Astrocyte of the spinal cord (primary cell): ENCODE results near the gene SNAP23.
A peak's percentile ranks its signal among the peaks of the same experiment; 100 is the strongest.

Experiments used
- DNase-seq: peaks from one replicate; pipeline ENCODE4 v3.0.0; 2011; ENCODE audit warnings: low read depth, low spot score
- H3K4me3 ChIP-seq: 2 replicates; pipeline ENCODE4 v1.5.1; 2011; ENCODE audit warnings: low read depth, mild to moderate bottlenecking, low read length, moderate library complexity
- in situ Hi-C: cut with HindIII; loops from 2 replicates; pipeline ENCODE4 v1.10.0; 2017; ENCODE audit warnings: low sequenced_read_pairs
- TF ChIP-seq, protein P1 (sequence below): IDR thresholded peaks from 2 replicates; pipeline ENCODE4 v1.5.1; 2012; ENCODE audit warnings: low read depth, mild to moderate bottlenecking, low read length, inconsistent platforms

Gene SNAP23

DNA sequence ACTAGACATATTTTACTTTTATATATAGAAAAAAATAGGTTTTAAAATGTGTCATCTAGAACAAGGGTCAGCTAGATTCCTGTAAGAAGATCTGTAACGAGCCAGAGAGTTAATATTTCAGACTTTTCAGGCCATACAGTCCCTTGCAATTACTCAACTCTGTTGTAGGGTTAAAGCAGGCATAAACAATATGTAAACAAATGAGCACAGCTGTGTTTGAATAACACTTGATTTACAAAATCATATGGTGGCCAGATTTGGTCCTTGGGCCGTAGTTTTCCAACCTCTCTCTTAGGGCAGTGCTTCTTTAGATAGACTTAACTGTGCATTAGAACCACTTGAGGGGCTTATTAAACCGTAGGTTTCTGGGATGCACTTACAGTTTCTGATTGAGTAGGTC lies 33.5 kb downstream of the SNAP23 start:
- TF ChIP-seq, protein P1, sequence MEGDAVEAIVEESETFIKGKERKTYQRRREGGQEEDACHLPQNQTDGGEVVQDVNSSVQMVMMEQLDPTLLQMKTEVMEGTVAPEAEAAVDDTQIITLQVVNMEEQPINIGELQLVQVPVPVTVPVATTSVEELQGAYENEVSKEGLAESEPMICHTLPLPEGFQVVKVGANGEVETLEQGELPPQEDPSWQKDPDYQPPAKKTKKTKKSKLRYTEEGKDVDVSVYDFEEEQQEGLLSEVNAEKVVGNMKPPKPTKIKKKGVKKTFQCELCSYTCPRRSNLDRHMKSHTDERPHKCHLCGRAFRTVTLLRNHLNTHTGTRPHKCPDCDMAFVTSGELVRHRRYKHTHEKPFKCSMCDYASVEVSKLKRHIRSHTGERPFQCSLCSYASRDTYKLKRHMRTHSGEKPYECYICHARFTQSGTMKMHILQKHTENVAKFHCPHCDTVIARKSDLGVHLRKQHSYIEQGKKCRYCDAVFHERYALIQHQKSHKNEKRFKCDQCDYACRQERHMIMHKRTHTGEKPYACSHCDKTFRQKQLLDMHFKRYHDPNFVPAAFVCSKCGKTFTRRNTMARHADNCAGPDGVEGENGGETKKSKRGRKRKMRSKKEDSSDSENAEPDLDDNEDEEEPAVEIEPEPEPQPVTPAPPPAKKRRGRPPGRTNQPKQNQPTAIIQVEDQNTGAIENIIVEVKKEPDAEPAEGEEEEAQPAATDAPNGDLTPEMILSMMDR = no peak
- H3K4me3 ChIP-seq = no peak overlapping the region
- in situ Hi-C loops = no loop called here
- DNase-seq = no peak

DNA sequence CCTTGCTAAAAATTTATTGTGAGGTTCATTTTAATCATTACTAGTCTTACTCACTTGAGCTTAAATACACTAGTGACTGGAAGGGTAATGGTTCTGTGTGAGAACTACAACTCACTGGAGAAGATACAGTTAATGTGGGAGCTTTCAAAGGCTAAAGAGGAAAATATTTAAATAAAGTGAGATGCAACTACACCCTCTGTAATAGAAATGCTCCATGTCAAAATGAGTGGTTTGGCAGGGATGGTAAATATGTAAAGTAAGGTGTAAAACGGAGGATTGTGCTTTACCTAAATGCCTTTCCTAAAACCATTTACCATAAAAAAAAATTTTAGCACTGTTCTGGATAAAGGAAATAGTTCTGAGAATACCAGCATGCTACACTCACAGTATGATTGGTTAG lies 37.8 kb downstream of the SNAP23 start:
- in situ Hi-C loops = no loop called here
- TF ChIP-seq, protein P1 = no peak

GRCh38 chr15:42544853-42545629 lies 49.6 kb downstream of the SNAP23 start:
- TF ChIP-seq, protein P1 = no peak
- no peak overlapping the region for H3K4me3 ChIP-seq
- in situ Hi-C loops = no loop called here
- DNase-seq = no peak

More for the DNA sequence above, 37.8 kb downstream of the SNAP23 start:
- no peak for DNase-seq
- no peak overlapping the region for H3K4me3 ChIP-seq

GRCh38 chr15:42547918-42548248 lies 52.4 kb downstream of the SNAP23 start:
- DNase-seq = no peak
- TF ChIP-seq, protein P1 = no peak
- peak overlapping the region; percentile 81 for H3K4me3 ChIP-seq
- in situ Hi-C loops = no loop called here

- in situ Hi-C loops = no loop called here
- TF ChIP-seq, protein P1 = no peak
- H3K4me3 ChIP-seq = peak within 1 kb of the TSS; percentile 81
- peak; percentile 82 for DNase-seq
Observed at GRCh38 chr15:42548249-42549031, 53.0 kb downstream of the SNAP23 start, which contains the start of the genes HAUS2 and LRRC57. Gene HAUS2, plus strand, starts transcription at chr15:42548838. Its CDS starts 35 bp downstream, at chr15:42548873. Gene LRRC57, minus strand, starts transcription at chr15:42548793. Its CDS starts 359 bp downstream, at chr15:42548434.

DNA sequence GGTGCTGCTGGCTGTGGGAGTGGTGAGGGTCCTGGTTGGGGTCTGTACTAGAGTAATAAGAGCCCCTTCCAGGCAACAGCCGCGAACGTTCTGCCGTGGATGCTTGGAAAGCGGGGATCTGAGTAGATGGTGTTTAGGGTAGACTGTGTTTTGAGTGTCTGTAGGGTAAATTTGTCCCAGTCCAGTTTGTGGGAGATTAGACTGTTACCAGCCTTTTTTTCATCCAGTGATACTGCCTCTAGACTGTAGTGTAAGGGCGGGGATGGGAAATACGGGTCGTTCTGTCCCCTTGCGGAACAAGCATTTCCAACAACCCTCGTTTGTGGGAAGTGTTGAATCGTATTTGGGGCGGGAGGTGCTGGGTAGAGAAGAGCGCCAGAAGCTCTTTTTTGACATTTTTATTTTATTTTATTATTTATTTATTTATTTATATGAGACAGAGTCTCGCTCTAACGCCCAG lies 53.6 kb downstream of the SNAP23 start:
- DNase-seq = no peak
- TF ChIP-seq, protein P1 = no peak
- H3K4me3 ChIP-seq = peak overlapping the region; percentile 81
- in situ Hi-C loops = no loop called here
